Ovary (tissue), 3 donors: ENCODE results near the gene LRRC61.

Experiments
- EP300 ChIP-seq: sonication (generic); formaldehyde crosslinking; IDR thresholded peaks from one replicate; pipeline ENCODE4 v1.6.1; 2017; ENCODE audit warnings: antibody characterized with exemption
- POLR2A ChIP-seq: fragments of 450-650 bp; IDR thresholded peaks from one replicate; pipeline ENCODE4 v1.6.1; 2017; ENCODE audit warnings: antibody characterized with exemption, mild to moderate bottlenecking, moderate library complexity
- TF ChIP-seq, protein P1 (sequence below), 3 donors: fragments of 450-650 bp in 2 of 3; fragments of 200-600 bp in 1 of 3; IDR thresholded peaks; one replicate each; pipeline versions ENCODE4 v1.5.1 to v1.8.0; 2016 to 2022; ENCODE audit warnings: antibody characterized with exemption in 3 of 3, mild to moderate bottlenecking in 1 of 3
- donor health status: DM: no; HTN: no; CAD: no.

DNA sequence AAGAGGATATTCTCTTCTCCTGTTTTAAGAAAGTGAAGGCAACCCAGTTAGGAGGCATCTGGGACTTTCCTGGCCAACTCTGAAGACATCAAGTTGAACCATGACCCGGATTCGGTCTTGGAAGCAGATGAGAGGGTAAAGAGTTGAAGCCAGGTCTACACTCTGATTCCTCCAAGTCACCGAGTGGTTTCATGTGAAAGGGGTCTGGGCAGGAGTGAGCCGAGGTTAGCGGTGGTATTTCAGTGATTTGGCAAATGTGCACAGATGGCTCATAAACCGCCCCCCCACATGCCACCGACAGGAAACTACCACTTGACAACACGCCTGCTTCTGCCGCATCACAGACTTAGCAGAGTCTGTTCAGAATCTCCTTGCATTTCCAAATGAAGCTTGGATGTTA lies 34.1 kb downstream of the LRRC61 start:
- TF ChIP-seq, protein P1, sequence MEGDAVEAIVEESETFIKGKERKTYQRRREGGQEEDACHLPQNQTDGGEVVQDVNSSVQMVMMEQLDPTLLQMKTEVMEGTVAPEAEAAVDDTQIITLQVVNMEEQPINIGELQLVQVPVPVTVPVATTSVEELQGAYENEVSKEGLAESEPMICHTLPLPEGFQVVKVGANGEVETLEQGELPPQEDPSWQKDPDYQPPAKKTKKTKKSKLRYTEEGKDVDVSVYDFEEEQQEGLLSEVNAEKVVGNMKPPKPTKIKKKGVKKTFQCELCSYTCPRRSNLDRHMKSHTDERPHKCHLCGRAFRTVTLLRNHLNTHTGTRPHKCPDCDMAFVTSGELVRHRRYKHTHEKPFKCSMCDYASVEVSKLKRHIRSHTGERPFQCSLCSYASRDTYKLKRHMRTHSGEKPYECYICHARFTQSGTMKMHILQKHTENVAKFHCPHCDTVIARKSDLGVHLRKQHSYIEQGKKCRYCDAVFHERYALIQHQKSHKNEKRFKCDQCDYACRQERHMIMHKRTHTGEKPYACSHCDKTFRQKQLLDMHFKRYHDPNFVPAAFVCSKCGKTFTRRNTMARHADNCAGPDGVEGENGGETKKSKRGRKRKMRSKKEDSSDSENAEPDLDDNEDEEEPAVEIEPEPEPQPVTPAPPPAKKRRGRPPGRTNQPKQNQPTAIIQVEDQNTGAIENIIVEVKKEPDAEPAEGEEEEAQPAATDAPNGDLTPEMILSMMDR (IDR thresholded peaks at IDR 0.05): no peak
- TF ChIP-seq POLR2A (no peak), EP300 (no peak)
